HEK293 (cell line): Measurements from ENCODE around the gene NEK10.

Source experiments
- CTCF ChIA-PET: fragments of 350-600 bp; formaldehyde crosslinking; extraction: SDS; loops from one replicate; lab custom pipeline; 2021; ENCODE audit warnings: antibody characterized with exemption; lab: Yijun Ruan, JAX
- POLR2A ChIA-PET: fragments of 300-600 bp; formaldehyde crosslinking; extraction: SDS; loops from one replicate; lab custom pipeline; 2020; ENCODE audit warnings: antibody characterized with exemption, inconsistent platforms; lab: Yijun Ruan, JAX
- H3K27ac ChIP-seq: fragments of 200-500 bp; sonication (Bioruptor generic); 2 replicates; pipeline ENCODE4 v1.5.1; 2014; ENCODE audit warnings: low read depth, low read length, control low read depth, inconsistent platforms; ENCODE audit errors: extremely low read depth
- H3K36me3 ChIP-seq, 2 experiments: fragments of 200-500 bp in 1 of 2; sonication (Bioruptor generic) in 1 of 2; 1 replicate in 1 of 2; 2 replicates in 1 of 2; pipeline ENCODE4 v1.5.1; 2014 to 2017; ENCODE audit warnings: inconsistent platforms in 2 of 2, low read length in 2 of 2; ENCODE audit not compliant: control insufficient read depth in 2 of 2, insufficient read depth in 1 of 2
- H3K4me1 ChIP-seq: fragments of 200-500 bp; sonication (Bioruptor generic); 2 replicates; pipeline ENCODE4 v1.5.1; 2014; ENCODE audit warnings: mild to moderate bottlenecking, low read length, inconsistent platforms; ENCODE audit not compliant: control insufficient read depth, insufficient read depth
- H3K4me3 ChIP-seq: 2 replicates; pipeline ENCODE4 v1.5.1; 2011; ENCODE audit warnings: low read depth, mild to moderate bottlenecking, control low read depth, low read length, moderate library complexity
- H3K9me3 ChIP-seq: fragments of 200-500 bp; sonication (Bioruptor generic); 2 replicates; pipeline ENCODE4 v1.5.1; 2014; ENCODE audit warnings: low read depth, low read length, inconsistent platforms; ENCODE audit not compliant: control insufficient read depth, insufficient read depth
- BCL11A ChIP-seq: fragments of 450-650 bp; formaldehyde crosslinking; IDR thresholded peaks from 2 replicates; pipeline ENCODE4 v1.5.1; 2016; ENCODE audit warnings: low read depth, missing biosample characterization, missing genetic modification characterization
- HOXC10 ChIP-seq: sonication (generic); formaldehyde crosslinking; IDR thresholded peaks from 2 replicates; pipeline ENCODE4 v1.8.1; 2023; ENCODE audit warnings: mild to moderate bottlenecking, missing genetic modification reagents
- PBX3 ChIP-seq: sonication (generic); formaldehyde crosslinking; IDR thresholded peaks from 2 replicates; pipeline ENCODE4 v1.8.1; 2022; ENCODE audit warnings: mild to moderate bottlenecking, moderate library complexity, missing genetic modification reagents
- PRDM1 ChIP-seq: fragments of 450-650 bp; formaldehyde crosslinking; IDR thresholded peaks from 2 replicates; pipeline ENCODE4; 2016; ENCODE audit warnings: missing biosample characterization, missing genetic modification characterization
- REPIN1 ChIP-seq: fragments of 450-650 bp; formaldehyde crosslinking; IDR thresholded peaks from 2 replicates; pipeline ENCODE4 v1.5.1; 2017; ENCODE audit warnings: missing biosample characterization, missing genetic modification characterization, low read depth
- ZBTB17 ChIP-seq: fragments of 450-650 bp; formaldehyde crosslinking; IDR thresholded peaks from 2 replicates; pipeline ENCODE4 v1.5.1; 2016; ENCODE audit warnings: missing biosample characterization, missing genetic modification characterization
- ZNF112 ChIP-seq: fragments of 450-650 bp; formaldehyde crosslinking; IDR thresholded peaks from 2 replicates; pipeline ENCODE4 v1.5.0; 2017; ENCODE audit warnings: missing biosample characterization, missing genetic modification characterization
- ZNF169 ChIP-seq: fragments of 450-650 bp; formaldehyde crosslinking; IDR thresholded peaks from 2 replicates; pipeline ENCODE4 v1.5.1; 2016; ENCODE audit warnings: missing biosample characterization, missing genetic modification characterization
- ZNF24 ChIP-seq: fragments of 450-650 bp; formaldehyde crosslinking; IDR thresholded peaks from 2 replicates; pipeline ENCODE4 v1.5.1; 2016; ENCODE audit warnings: missing biosample characterization, missing genetic modification characterization
- ZNF248 ChIP-seq: fragments of 450-650 bp; formaldehyde crosslinking; IDR thresholded peaks from 2 replicates; pipeline ENCODE4 v1.5.1; 2017; ENCODE audit warnings: missing biosample characterization, missing genetic modification characterization
- ZNF37A ChIP-seq: fragments of 450-650 bp; IDR thresholded peaks from 2 replicates; pipeline ENCODE4 v1.5.1; 2018; ENCODE audit warnings: missing biosample characterization, missing genetic modification characterization
- ZNF398 ChIP-seq: fragments of 450-650 bp; formaldehyde crosslinking; IDR thresholded peaks from 2 replicates; pipeline ENCODE4 v1.5.1; 2017; ENCODE audit warnings: missing biosample characterization, missing genetic modification characterization
- ZNF423 ChIP-seq: fragments of 450-650 bp; formaldehyde crosslinking; IDR thresholded peaks from 2 replicates; pipeline ENCODE4 v1.5.1; 2016; ENCODE audit warnings: missing biosample characterization, missing genetic modification characterization
- ZNF544 ChIP-seq: fragments of 450-650 bp; formaldehyde crosslinking; IDR thresholded peaks from 2 replicates; pipeline ENCODE4 v1.5.0; 2017; ENCODE audit warnings: missing biosample characterization, missing genetic modification characterization
- ZNF610 ChIP-seq: fragments of 450-650 bp; formaldehyde crosslinking; IDR thresholded peaks from 2 replicates; pipeline ENCODE4 v1.5.1; 2016; ENCODE audit warnings: missing biosample characterization, missing genetic modification characterization, borderline replicate concordance
- ZNF660 ChIP-seq: fragments of 450-650 bp; IDR thresholded peaks from 2 replicates; pipeline ENCODE4 v1.5.1; 2018; ENCODE audit warnings: missing biosample characterization, mild to moderate bottlenecking, missing genetic modification characterization
- ZNF677 ChIP-seq: fragments of 450-650 bp; IDR thresholded peaks from 2 replicates; pipeline ENCODE4 v1.5.0; 2018; ENCODE audit warnings: missing biosample characterization, mild to moderate bottlenecking, missing genetic modification characterization, moderate library complexity
- TF ChIP-seq, protein P1 (sequence below): fragments of 450-650 bp; formaldehyde crosslinking; IDR thresholded peaks from 2 replicates; pipeline ENCODE4 v1.5.1; 2017; ENCODE audit warnings: missing biosample characterization, missing genetic modification characterization
- TF ChIP-seq, protein P2 (sequence below): fragments of 450-650 bp; formaldehyde crosslinking; IDR thresholded peaks from 2 replicates; pipeline ENCODE4 v1.5.1; 2016; ENCODE audit warnings: missing biosample characterization, missing genetic modification characterization
- TF ChIP-seq, protein P3 (sequence below): fragments of 450-650 bp; formaldehyde crosslinking; IDR thresholded peaks from 2 replicates; pipeline ENCODE4 v1.5.1; 2017; ENCODE audit warnings: missing biosample characterization, missing genetic modification characterization

NEK10 gene

GRCh38 chr3:27278383-27279055 lies 90.7 kb downstream of the NEK10 start:
- ChIA-PET CTCF (interaction anchor here (1.6 kb wide), 1 partner anchor 26 kb away, joined by 3 read pairs; no protein-coding TSS in a partner anchor), POLR2A (no interaction called here)
- Histone ChIP-seq H3K4me3 (no peak overlapping the region), H3K9me3 (no peaks in the 10 kb centered on the region), H3K27ac (no peak overlapping the region), H3K36me3 (no peaks in the 10 kb centered on the region), H3K4me1 (no peaks in the 10 kb centered on the region)
- TF ChIP-seq ZNF677 (no peak), ZNF610 (tag by site-specific recombination) (no peak), BCL11A (tag by site-specific recombination) (no peak), ZNF112 (tag by site-specific recombination) (no peak), ZNF37A (tag by site-specific recombination) (no peak), PBX3 (no peak), PRDM1 (no peak), ZBTB17 (tag by site-specific recombination) (no peak), REPIN1 (no peak), ZNF248 (tag by site-specific recombination) (no peak), ZNF24 (tag by site-specific recombination) (no peak), ZNF169 (no peak), ZNF398 (no peak), ZNF660 (tag by site-specific recombination) (no peak), HOXC10 (CRISPR knock-in tag) (no peak), ZNF423 (no peak), ZNF544 (tag by site-specific recombination) (no peak)
- TF ChIP-seq, protein P1, sequence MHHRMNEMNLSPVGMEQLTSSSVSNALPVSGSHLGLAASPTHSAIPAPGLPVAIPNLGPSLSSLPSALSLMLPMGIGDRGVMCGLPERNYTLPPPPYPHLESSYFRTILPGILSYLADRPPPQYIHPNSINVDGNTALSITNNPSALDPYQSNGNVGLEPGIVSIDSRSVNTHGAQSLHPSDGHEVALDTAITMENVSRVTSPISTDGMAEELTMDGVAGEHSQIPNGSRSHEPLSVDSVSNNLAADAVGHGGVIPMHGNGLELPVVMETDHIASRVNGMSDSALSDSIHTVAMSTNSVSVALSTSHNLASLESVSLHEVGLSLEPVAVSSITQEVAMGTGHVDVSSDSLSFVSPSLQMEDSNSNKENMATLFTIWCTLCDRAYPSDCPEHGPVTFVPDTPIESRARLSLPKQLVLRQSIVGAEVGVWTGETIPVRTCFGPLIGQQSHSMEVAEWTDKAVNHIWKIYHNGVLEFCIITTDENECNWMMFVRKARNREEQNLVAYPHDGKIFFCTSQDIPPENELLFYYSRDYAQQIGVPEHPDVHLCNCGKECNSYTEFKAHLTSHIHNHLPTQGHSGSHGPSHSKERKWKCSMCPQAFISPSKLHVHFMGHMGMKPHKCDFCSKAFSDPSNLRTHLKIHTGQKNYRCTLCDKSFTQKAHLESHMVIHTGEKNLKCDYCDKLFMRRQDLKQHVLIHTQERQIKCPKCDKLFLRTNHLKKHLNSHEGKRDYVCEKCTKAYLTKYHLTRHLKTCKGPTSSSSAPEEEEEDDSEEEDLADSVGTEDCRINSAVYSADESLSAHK (tag by site-specific recombination): no peak
- TF ChIP-seq, protein P2, sequence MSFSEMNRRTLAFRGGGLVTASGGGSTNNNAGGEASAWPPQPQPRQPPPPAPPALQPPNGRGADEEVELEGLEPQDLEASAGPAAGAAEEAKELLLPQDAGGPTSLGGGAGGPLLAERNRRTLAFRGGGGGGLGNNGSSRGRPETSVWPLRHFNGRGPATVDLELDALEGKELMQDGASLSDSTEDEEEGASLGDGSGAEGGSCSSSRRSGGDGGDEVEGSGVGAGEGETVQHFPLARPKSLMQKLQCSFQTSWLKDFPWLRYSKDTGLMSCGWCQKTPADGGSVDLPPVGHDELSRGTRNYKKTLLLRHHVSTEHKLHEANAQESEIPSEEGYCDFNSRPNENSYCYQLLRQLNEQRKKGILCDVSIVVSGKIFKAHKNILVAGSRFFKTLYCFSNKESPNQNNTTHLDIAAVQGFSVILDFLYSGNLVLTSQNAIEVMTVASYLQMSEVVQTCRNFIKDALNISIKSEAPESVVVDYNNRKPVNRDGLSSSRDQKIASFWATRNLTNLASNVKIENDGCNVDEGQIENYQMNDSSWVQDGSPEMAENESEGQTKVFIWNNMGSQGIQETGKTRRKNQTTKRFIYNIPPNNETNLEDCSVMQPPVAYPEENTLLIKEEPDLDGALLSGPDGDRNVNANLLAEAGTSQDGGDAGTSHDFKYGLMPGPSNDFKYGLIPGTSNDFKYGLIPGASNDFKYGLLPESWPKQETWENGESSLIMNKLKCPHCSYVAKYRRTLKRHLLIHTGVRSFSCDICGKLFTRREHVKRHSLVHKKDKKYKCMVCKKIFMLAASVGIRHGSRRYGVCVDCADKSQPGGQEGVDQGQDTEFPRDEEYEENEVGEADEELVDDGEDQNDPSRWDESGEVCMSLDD (tag by site-specific recombination): no peak
- TF ChIP-seq, protein P3, sequence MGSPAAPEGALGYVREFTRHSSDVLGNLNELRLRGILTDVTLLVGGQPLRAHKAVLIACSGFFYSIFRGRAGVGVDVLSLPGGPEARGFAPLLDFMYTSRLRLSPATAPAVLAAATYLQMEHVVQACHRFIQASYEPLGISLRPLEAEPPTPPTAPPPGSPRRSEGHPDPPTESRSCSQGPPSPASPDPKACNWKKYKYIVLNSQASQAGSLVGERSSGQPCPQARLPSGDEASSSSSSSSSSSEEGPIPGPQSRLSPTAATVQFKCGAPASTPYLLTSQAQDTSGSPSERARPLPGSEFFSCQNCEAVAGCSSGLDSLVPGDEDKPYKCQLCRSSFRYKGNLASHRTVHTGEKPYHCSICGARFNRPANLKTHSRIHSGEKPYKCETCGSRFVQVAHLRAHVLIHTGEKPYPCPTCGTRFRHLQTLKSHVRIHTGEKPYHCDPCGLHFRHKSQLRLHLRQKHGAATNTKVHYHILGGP (tag by site-specific recombination): no peak
